DOHH2 (cell line): Measurements from ENCODE around the gene C10orf62.

Experiments
- H3F3A ChIP-seq: fragments of 200-600 bp; sonication (generic), shearing (Covaris generic); 2 replicates; pipeline ENCODE4 v1.6.0; 2016; ENCODE audit warnings: antibody characterized with exemption, mild to moderate bottlenecking; ENCODE audit not compliant: control insufficient read depth, insufficient read depth
- H3K27ac ChIP-seq: fragments of 200-600 bp; sonication (generic); 2 replicates; pipeline ENCODE4 v1.5.1; 2014; ENCODE audit warnings: low read depth, mild to moderate bottlenecking, low read length, moderate library complexity
- H3K27me3 ChIP-seq: fragments of 200-600 bp; sonication (generic); 2 replicates; pipeline ENCODE4 v1.6.1; 2014; ENCODE audit warnings: mild to moderate bottlenecking, low read length, mixed read lengths; ENCODE audit not compliant: control insufficient read depth
- H3K36me3 ChIP-seq: fragments of 200-600 bp; sonication (generic); 2 replicates; pipeline ENCODE4 v1.6.1; 2014; ENCODE audit warnings: mild to moderate bottlenecking, low read length, moderate library complexity, mixed read lengths; ENCODE audit not compliant: control insufficient read depth
- H3K4me1 ChIP-seq: fragments of 200-600 bp; sonication (generic); 2 replicates; pipeline ENCODE4 v1.6.1; 2014; ENCODE audit warnings: mild to moderate bottlenecking, low read length, mixed read lengths; ENCODE audit not compliant: control insufficient read depth
- H3K4me2 ChIP-seq: fragments of 200-600 bp; sonication (generic); 2 replicates; pipeline ENCODE4 v1.6.0; 2014; ENCODE audit warnings: mild to moderate bottlenecking, low read length, moderate library complexity
- H3K4me3 ChIP-seq: fragments of 200-600 bp; sonication (generic); 2 replicates; pipeline ENCODE4 v1.5.1; 2014; ENCODE audit warnings: mild to moderate bottlenecking, low read length, mixed read lengths
- H3K79me2 ChIP-seq: fragments of 200-600 bp; sonication (generic); 2 replicates; pipeline ENCODE4 v1.6.1; 2014; ENCODE audit warnings: mild to moderate bottlenecking, low read length, mixed read lengths; ENCODE audit not compliant: control insufficient read depth
- H3K9me2 ChIP-seq: fragments of 200-600 bp; sonication (generic); replicated peaks from 2 replicates; pipeline ENCODE4 v1.6.1; 2014; ENCODE audit warnings: mild to moderate bottlenecking, low read length, mixed read lengths; ENCODE audit not compliant: control insufficient read depth
- H3K9me3 ChIP-seq: fragments of 200-600 bp; sonication (generic); 2 replicates; pipeline ENCODE4 v1.6.1; 2014; ENCODE audit warnings: antibody characterized with exemption, low read length, mixed read lengths; ENCODE audit not compliant: control insufficient read depth, insufficient read depth
- H4K20me1 ChIP-seq: fragments of 200-600 bp; sonication (generic); 2 replicates; pipeline ENCODE4 v1.6.0; 2014; ENCODE audit warnings: low read depth, mild to moderate bottlenecking, antibody characterized with exemption, low read length, moderate library complexity; ENCODE audit not compliant: control insufficient read depth, insufficient read depth
- CTCF ChIP-seq: fragments of 200-600 bp; sonication (generic); IDR thresholded peaks from one replicate; pipeline ENCODE4 v1.5.1; 2014; ENCODE audit warnings: antibody characterized with exemption, mild to moderate bottlenecking, low read depth, low read length; ENCODE audit not compliant: poor library complexity, severe bottlenecking
- EZH2phosphoT487 ChIP-seq: fragments of 200-600 bp; sonication (generic); IDR thresholded peaks from 2 replicates; pipeline ENCODE4 v1.6.1; 2017; ENCODE audit warnings: borderline replicate concordance, mild to moderate bottlenecking, antibody characterized with exemption, low read length, moderate library complexity, mixed read lengths

C10orf62 gene

GRCh38 chr10:97580421-97581367 is 8.8 kb upstream of the C10orf62 start:
- no peaks in the 10 kb centered on the region for H3K9me3 ChIP-seq
- no peak overlapping the region for H3K4me2 ChIP-seq
- no peak overlapping the region for H3K27ac ChIP-seq
- no peaks in the 10 kb centered on the region for H3K4me1 ChIP-seq
- no peaks in the 10 kb centered on the region for H3F3A ChIP-seq
- peaks cover 4% of the 10 kb centered on the region; the same call in 1 of the 2 replicates for H3K27me3 ChIP-seq
- no peaks in the 10 kb centered on the region for H3K79me2 ChIP-seq
- no peak overlapping the region for H3K4me3 ChIP-seq
- TF ChIP-seq CTCF = no peak
- no peaks in the 10 kb centered on the region for H3K36me3 ChIP-seq
- no peaks in the 10 kb centered on the region for H3K9me2 ChIP-seq
- no peaks in the 10 kb centered on the region for H4K20me1 ChIP-seq

GRCh38 chr10:97582169-97582568 is 7.4 kb upstream of the C10orf62 start:
- H3K36me3 ChIP-seq = no peaks in the 10 kb centered on the region
- H3F3A ChIP-seq = no peaks in the 10 kb centered on the region
- TF ChIP-seq CTCF = no peak
- no peak for TF ChIP-seq EZH2phosphoT487
- no peaks in the 10 kb centered on the region for H3K9me2 ChIP-seq
- H3K4me1 ChIP-seq = no peaks in the 10 kb centered on the region
- H3K27ac ChIP-seq = no peak overlapping the region
- no peak overlapping the region for H3K4me2 ChIP-seq
- H3K79me2 ChIP-seq = no peaks in the 10 kb centered on the region
- H3K4me3 ChIP-seq = no peak overlapping the region
- H4K20me1 ChIP-seq = no peaks in the 10 kb centered on the region
- H3K9me3 ChIP-seq = no peaks in the 10 kb centered on the region
- H3K27me3 ChIP-seq = no peaks in the 10 kb centered on the region; the same call in 1 of the 2 replicates

GRCh38 chr10:97583476-97583875 is 6.0 kb upstream of the C10orf62 start:
- Histone ChIP-seq H4K20me1 (no peaks in the 10 kb centered on the region), H3K79me2 (no peaks in the 10 kb centered on the region), H3K27me3 (no peaks in the 10 kb centered on the region), H3K4me3 (no peak overlapping the region), H3K9me2 (no peaks in the 10 kb centered on the region), H3F3A (no peaks in the 10 kb centered on the region), H3K9me3 (no peaks in the 10 kb centered on the region), H3K4me2 (no peak overlapping the region), H3K36me3 (no peaks in the 10 kb centered on the region), H3K4me1 (no peaks in the 10 kb centered on the region), H3K27ac (no peak overlapping the region)
- no peak for TF ChIP-seq CTCF
- no peak for TF ChIP-seq EZH2phosphoT487
